Spleen (tissue), 3 donors: ENCODE measurements around the gene CPO.

ENCODE experiments used
- POLR2A ChIP-seq, 3 donors: fragments of 450-650 bp; IDR thresholded peaks; one replicate each; pipeline ENCODE4 v1.5.1; 2017; ENCODE audit warnings: antibody characterized with exemption in 3 of 3, mild to moderate bottlenecking in 1 of 3
- POLR2AphosphoS5 ChIP-seq, 3 donors: sonication (generic); formaldehyde crosslinking; IDR thresholded peaks; one replicate each; pipeline ENCODE4 v1.5.1; 2017; ENCODE audit warnings: antibody characterized with exemption in 3 of 3

- TF ChIP-seq POLR2A (IDR thresholded peaks at IDR 0.05) (no peak), POLR2AphosphoS5 (IDR thresholded peaks at IDR 0.05) (no peak)
These were observed 2.5 kb upstream of the CPO start for GRCh38 chr2:206936843-206937230.
